ENCODE measurements around the gene TICRR. TPM values are rescaled to one million over a fixed set of nuclear protein-coding genes. Genes with fewer than 3 reads are reported as not detected.

Gene TICRR
- total and polyA plus RNA-seq, 2 of the 13 experiments (the other 11 are each of a cell fraction or from before 2014, with no cell fraction given) = 4.1 to 14.3 TPM

- TF ChIP-seq ZNF567 (CRISPR knock-in tag; IDR thresholded peaks at IDR 0.05; ENCODE audit: borderline replicate concordance) (no peak), ZNF30 (CRISPR knock-in tag; IDR thresholded peaks at IDR 0.05) (no peak), TP53 (CRISPR knock-in tag; conservative IDR thresholded peaks at IDR 0.05) (no peak), SRY (CRISPR knock-in tag; IDR thresholded peaks at IDR 0.05) (no peak), NFE2 (CRISPR knock-in tag; IDR thresholded peaks at IDR 0.05) (no peak), CAMTA2 (CRISPR knock-in tag; IDR thresholded peaks at IDR 0.05; ENCODE audit: borderline replicate concordance) (peak; percentile 92), ZHX1 (CRISPR knock-in tag; IDR thresholded peaks at IDR 0.05; ENCODE audit: low read depth) (no peak), ZNF879 (CRISPR knock-in tag; IDR thresholded peaks at IDR 0.05) (no peak), PPARG (CRISPR knock-in tag; conservative IDR thresholded peaks at IDR 0.05) (no peak), PATZ1 (CRISPR knock-in tag; IDR thresholded peaks at IDR 0.05) (no peak), ZBTB4 (CRISPR knock-in tag; IDR thresholded peaks at IDR 0.05; ENCODE audit: borderline replicate concordance) (no peak; the same call in 1 of the 2 replicates), SYNCRIP (IDR thresholded peaks at IDR 0.05; ENCODE audit: insufficient read depth, low read depth, low read length) (no peak), PITX1 (CRISPR knock-in tag; IDR thresholded peaks at IDR 0.05) (no peak), ZNF207 (IDR thresholded peaks at IDR 0.05; ENCODE audit: borderline replicate concordance) (no peak), NCOR1 (IDR thresholded peaks at IDR 0.05; ENCODE audit: borderline replicate concordance, low read length) (no peak), ZNF121 (CRISPR knock-in tag; IDR thresholded peaks at IDR 0.05) (0 out of 2 replicates have a peak, but pooled peaks have one; percentile 22), HOXA3 (CRISPR knock-in tag; IDR thresholded peaks at IDR 0.05) (no peak), HBP1 (CRISPR knock-in tag; IDR thresholded peaks at IDR 0.05; ENCODE audit: low read depth) (no peak), PHF20 (CRISPR knock-in tag; IDR thresholded peaks at IDR 0.05) (no peak), HES4 (CRISPR knock-in tag; IDR thresholded peaks at IDR 0.05; ENCODE audit: borderline replicate concordance) (no peak), KDM6A (CRISPR knock-in tag; IDR thresholded peaks at IDR 0.05; ENCODE audit: low read depth) (no peak)
Measured at GRCh38 chr15:89575656-89576416, 567 bp downstream of the TICRR start (continued).
